LNCAP (cell line): ENCODE measurements around the gene LY9.
A peak's percentile ranks its signal among the peaks of the same experiment; 100 is the strongest.

Experiments used
- TF ChIP-seq, protein P1 (sequence below): fragments of 450-650 bp; IDR thresholded peaks from 2 replicates; pipeline ENCODE4 v1.5.1; 2017; ENCODE audit warnings: mild to moderate bottlenecking

The LY9 gene

GRCh38 chr1:160877221-160877620 lies 81.2 kb downstream of the LY9 start:
- TF ChIP-seq, protein P1, sequence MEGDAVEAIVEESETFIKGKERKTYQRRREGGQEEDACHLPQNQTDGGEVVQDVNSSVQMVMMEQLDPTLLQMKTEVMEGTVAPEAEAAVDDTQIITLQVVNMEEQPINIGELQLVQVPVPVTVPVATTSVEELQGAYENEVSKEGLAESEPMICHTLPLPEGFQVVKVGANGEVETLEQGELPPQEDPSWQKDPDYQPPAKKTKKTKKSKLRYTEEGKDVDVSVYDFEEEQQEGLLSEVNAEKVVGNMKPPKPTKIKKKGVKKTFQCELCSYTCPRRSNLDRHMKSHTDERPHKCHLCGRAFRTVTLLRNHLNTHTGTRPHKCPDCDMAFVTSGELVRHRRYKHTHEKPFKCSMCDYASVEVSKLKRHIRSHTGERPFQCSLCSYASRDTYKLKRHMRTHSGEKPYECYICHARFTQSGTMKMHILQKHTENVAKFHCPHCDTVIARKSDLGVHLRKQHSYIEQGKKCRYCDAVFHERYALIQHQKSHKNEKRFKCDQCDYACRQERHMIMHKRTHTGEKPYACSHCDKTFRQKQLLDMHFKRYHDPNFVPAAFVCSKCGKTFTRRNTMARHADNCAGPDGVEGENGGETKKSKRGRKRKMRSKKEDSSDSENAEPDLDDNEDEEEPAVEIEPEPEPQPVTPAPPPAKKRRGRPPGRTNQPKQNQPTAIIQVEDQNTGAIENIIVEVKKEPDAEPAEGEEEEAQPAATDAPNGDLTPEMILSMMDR, result 0 out of 2 replicates have a peak, but pooled peaks have one; percentile 15
